Measurements from ENCODE around the gene CIAO1.

DNA sequence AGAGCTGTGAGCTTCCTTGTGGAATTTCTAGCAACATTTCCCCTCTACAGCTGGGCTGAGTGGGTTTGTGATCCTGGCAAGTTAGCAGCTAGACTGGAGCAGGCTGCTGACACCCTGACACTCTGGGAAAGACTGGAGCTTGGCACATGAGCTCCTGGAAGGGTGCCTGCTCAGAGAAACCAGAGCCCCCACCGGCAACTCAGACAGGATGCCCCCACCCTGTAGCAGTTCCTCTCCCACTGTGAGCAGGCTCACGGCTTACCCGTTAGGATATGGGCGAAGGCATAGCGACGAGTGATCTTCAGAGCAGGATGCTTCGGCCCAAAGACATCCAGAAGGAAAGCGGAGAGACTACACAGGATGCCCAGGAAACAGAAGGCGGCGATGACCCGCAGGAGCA is 11.5 kb upstream of the CIAO1 start:
- TF ChIP-seq, protein P1, sequence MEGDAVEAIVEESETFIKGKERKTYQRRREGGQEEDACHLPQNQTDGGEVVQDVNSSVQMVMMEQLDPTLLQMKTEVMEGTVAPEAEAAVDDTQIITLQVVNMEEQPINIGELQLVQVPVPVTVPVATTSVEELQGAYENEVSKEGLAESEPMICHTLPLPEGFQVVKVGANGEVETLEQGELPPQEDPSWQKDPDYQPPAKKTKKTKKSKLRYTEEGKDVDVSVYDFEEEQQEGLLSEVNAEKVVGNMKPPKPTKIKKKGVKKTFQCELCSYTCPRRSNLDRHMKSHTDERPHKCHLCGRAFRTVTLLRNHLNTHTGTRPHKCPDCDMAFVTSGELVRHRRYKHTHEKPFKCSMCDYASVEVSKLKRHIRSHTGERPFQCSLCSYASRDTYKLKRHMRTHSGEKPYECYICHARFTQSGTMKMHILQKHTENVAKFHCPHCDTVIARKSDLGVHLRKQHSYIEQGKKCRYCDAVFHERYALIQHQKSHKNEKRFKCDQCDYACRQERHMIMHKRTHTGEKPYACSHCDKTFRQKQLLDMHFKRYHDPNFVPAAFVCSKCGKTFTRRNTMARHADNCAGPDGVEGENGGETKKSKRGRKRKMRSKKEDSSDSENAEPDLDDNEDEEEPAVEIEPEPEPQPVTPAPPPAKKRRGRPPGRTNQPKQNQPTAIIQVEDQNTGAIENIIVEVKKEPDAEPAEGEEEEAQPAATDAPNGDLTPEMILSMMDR (IDR thresholded peaks at IDR 0.05) = no peak
- TF ChIP-seq, protein P2, sequence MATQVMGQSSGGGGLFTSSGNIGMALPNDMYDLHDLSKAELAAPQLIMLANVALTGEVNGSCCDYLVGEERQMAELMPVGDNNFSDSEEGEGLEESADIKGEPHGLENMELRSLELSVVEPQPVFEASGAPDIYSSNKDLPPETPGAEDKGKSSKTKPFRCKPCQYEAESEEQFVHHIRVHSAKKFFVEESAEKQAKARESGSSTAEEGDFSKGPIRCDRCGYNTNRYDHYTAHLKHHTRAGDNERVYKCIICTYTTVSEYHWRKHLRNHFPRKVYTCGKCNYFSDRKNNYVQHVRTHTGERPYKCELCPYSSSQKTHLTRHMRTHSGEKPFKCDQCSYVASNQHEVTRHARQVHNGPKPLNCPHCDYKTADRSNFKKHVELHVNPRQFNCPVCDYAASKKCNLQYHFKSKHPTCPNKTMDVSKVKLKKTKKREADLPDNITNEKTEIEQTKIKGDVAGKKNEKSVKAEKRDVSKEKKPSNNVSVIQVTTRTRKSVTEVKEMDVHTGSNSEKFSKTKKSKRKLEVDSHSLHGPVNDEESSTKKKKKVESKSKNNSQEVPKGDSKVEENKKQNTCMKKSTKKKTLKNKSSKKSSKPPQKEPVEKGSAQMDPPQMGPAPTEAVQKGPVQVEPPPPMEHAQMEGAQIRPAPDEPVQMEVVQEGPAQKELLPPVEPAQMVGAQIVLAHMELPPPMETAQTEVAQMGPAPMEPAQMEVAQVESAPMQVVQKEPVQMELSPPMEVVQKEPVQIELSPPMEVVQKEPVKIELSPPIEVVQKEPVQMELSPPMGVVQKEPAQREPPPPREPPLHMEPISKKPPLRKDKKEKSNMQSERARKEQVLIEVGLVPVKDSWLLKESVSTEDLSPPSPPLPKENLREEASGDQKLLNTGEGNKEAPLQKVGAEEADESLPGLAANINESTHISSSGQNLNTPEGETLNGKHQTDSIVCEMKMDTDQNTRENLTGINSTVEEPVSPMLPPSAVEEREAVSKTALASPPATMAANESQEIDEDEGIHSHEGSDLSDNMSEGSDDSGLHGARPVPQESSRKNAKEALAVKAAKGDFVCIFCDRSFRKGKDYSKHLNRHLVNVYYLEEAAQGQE (IDR thresholded peaks at IDR 0.05) = no peak
- TF ChIP-seq, protein P3, sequence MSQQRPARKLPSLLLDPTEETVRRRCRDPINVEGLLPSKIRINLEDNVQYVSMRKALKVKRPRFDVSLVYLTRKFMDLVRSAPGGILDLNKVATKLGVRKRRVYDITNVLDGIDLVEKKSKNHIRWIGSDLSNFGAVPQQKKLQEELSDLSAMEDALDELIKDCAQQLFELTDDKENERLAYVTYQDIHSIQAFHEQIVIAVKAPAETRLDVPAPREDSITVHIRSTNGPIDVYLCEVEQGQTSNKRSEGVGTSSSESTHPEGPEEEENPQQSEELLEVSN (IDR thresholded peaks at IDR 0.05; ENCODE audit: borderline replicate concordance, low read depth) = no peak
- TF ChIP-seq FOSL2 (IDR thresholded peaks at IDR 0.05) (no peak), FOSL2 (CRISPR knock-in tag; IDR thresholded peaks at IDR 0.05) (no peak), SREBF2 (IDR thresholded peaks at IDR 0.05) (no peak), CEBPB (IDR thresholded peaks at IDR 0.05) (no peak), CHD4 (IDR thresholded peaks at IDR 0.05; ENCODE audit: borderline replicate concordance) (no peak), MAFK (IDR thresholded peaks at IDR 0.05; ENCODE audit: partially characterized antibody) (no peak), KDM1A (IDR thresholded peaks at IDR 0.05; ENCODE audit: low read depth) (no peak), POLR2A (IDR thresholded peaks at IDR 0.05; ENCODE audit: low read length) (no peak), GATA3 (IDR thresholded peaks at IDR 0.05; ENCODE audit: borderline replicate concordance) (no peak), NR3C1 (IDR thresholded peaks at IDR 0.05) (no peak)
- TF ChIP-seq, protein P4, sequence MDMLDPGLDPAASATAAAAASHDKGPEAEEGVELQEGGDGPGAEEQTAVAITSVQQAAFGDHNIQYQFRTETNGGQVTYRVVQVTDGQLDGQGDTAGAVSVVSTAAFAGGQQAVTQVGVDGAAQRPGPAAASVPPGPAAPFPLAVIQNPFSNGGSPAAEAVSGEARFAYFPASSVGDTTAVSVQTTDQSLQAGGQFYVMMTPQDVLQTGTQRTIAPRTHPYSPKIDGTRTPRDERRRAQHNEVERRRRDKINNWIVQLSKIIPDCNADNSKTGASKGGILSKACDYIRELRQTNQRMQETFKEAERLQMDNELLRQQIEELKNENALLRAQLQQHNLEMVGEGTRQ (IDR thresholded peaks at IDR 0.05) = no peak
- TF ChIP-seq, protein P5, sequence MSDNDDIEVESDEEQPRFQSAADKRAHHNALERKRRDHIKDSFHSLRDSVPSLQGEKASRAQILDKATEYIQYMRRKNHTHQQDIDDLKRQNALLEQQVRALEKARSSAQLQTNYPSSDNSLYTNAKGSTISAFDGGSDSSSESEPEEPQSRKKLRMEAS (IDR thresholded peaks at IDR 0.05) = no peak
